CD8-positive, alpha-beta memory T cell (primary cell): ENCODE measurements around the gene ADAM8. TPM values are rescaled to one million over a fixed set of nuclear protein-coding genes. Genes with fewer than 3 reads are reported as not detected.
A peak's percentile ranks its signal among the peaks of the same experiment; 100 is the strongest.

Experiments
- CTCF ChIA-PET: fragments of 350-600 bp; sonication (Branson Sonifier 250); formaldehyde crosslinking; loops from one replicate; lab custom pipeline; 2021; ENCODE audit warnings: antibody characterized with exemption; lab: Charles Lee
- POLR2A ChIA-PET: fragments of 350-600 bp; sonication (Branson Sonifier 250); formaldehyde crosslinking; loops from one replicate; lab custom pipeline; 2021; ENCODE audit warnings: antibody characterized with exemption; lab: Charles Lee
- DNase-seq, 5 donors: peaks; one replicate each; pipeline versions ENCODE4 v3.0.0 to v3.0.0-alpha.2; 2020 to 2022; ENCODE audit warnings: mixed read lengths in 1 of 5
- H3K27ac ChIP-seq: one replicate; pipeline ENCODE4 v1.7.0; 2013; ENCODE audit warnings: low read depth, mild to moderate bottlenecking, low read length, moderate library complexity
- H3K27me3 ChIP-seq: 2 replicates; pipeline ENCODE4 v1.7.0; 2013; ENCODE audit warnings: low read length, mild to moderate bottlenecking; ENCODE audit not compliant: insufficient read depth, poor library complexity, severe bottlenecking
- H3K36me3 ChIP-seq: 2 replicates; pipeline ENCODE4 v1.7.0; 2013; ENCODE audit warnings: mild to moderate bottlenecking, low read length, moderate library complexity; ENCODE audit not compliant: insufficient read depth
- H3K4me1 ChIP-seq: 2 replicates; pipeline ENCODE4 v1.7.0; 2013; ENCODE audit warnings: mild to moderate bottlenecking, low read length, moderate library complexity; ENCODE audit not compliant: insufficient read depth
- H3K4me3 ChIP-seq: 2 replicates; pipeline ENCODE4 v1.7.0; 2013; ENCODE audit warnings: mild to moderate bottlenecking, low read length
- H3K9me3 ChIP-seq: 2 replicates; pipeline ENCODE4 v1.7.0; 2013; ENCODE audit warnings: mild to moderate bottlenecking, low read length
- H3K27ac Mint-ChIP-seq, 8 donors: one replicate each; pipeline ENCODE4 v1.8.0; 2020 to 2021; ENCODE audit warnings: mixed read lengths in 8 of 8, mild to moderate bottlenecking in 6 of 8, inconsistent platforms in 3 of 8, moderate library complexity in 3 of 8
- H3K27me3 Mint-ChIP-seq, 2 donors: one replicate each; pipeline ENCODE4 v1.8.0; 2020 to 2021; ENCODE audit warnings: mixed read lengths in 2 of 2, mild to moderate bottlenecking in 1 of 2, moderate library complexity in 1 of 2
- H3K36me3 Mint-ChIP-seq, 3 donors: one replicate each; pipeline ENCODE4 v1.8.0; 2020 to 2021; ENCODE audit warnings: mixed read lengths in 3 of 3, inconsistent platforms in 1 of 3, mild to moderate bottlenecking in 1 of 3
- H3K4me1 Mint-ChIP-seq, 3 donors: one replicate each; pipeline ENCODE4 v1.8.0; 2020 to 2021; ENCODE audit warnings: mixed read lengths in 3 of 3, inconsistent platforms in 1 of 3, mild to moderate bottlenecking in 1 of 3
- H3K4me3 Mint-ChIP-seq, 7 donors: one replicate each; pipeline ENCODE4 v1.8.0; 2020 to 2021; ENCODE audit warnings: mixed read lengths in 7 of 7, mild to moderate bottlenecking in 6 of 7, moderate library complexity in 4 of 7, inconsistent platforms in 2 of 7
- H3K9me3 Mint-ChIP-seq, 5 donors: one replicate each; pipeline ENCODE4 v1.8.0; 2020 to 2022; ENCODE audit warnings: mixed read lengths in 5 of 5, mild to moderate bottlenecking in 3 of 5, moderate library complexity in 2 of 5, inconsistent platforms in 1 of 5
- polyA plus RNA-seq: library from polyadenylated mRNA; unstranded; fragments of 300-500 nt; fragmentation: Illumina TruSeq; gene quantifications from one replicate; pipeline ENCODE4 v1.2.3, GENCODE V29; 2021
- total RNA-seq, 2 experiments: library from RNA; stranded (reverse); gene quantifications; one replicate each; pipeline ENCODE4 v1.2.3, GENCODE V29; 2021

The ADAM8 gene
- total and polyA plus RNA-seq, 3 experiments from 2014 or later = 67.0 to 74.9 (median 70.0) TPM

DNA sequence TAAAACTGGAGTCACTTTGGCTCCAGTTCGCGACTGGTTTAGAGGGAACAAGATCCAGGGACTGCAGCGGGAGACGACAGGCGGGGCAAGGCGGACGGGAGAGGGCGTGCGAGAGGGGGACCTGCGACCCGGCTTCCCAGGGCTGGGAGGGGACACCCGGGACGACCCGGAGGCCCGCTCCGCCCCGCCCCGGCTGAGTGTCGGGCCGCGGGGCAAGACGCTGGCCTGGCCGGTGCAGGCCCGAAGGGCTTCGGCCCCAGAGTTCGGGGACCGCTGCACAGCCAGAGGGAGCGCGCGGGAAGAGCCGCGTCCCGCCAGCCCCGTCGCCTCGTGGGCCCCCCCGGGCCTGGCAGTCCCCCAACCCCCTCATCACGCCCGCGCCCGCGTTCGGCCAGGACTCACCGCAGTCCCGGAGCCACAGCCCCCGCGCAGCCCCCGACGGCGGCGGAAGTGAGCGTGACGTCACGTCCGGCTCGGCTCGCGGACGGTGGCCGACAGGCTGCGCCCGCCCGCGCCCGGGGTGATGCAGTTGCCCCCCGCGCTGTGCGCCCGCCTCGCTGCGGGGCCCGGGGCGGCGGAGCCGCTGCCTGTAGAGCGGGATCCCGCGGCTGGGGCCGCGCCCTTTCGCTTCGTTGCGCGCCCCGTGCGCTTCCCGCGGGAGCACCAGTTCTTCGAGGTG lies 31.9 kb upstream of the ADAM8 start, which contains the start of the genes TUBGCP2 and ZNF511:
Gene TUBGCP2, minus strand, starts transcription at position 452 of the 679 bp plus-strand sequence. CDS start 5,931 bp downstream, outside the sequence.
Gene ZNF511, plus strand, starts transcription at position 494 of the 679 bp plus-strand sequence. Its CDS starts 30 bp downstream, at position 524.
- peaks cover 0 to 60% (median 6%) of the 10 kb centered on the region in 3 donors for H3K36me3 Mint-ChIP-seq
- peak within 1 kb of the TSS; percentile 94 to 99 (median 99) for H3K4me3 Mint-ChIP-seq
- POLR2A ChIA-PET = interaction anchor here (1.4 to 1.5 kb wide), 2 partner anchors 30 to 32 kb away, joined by 5 to 6 read pairs; partner anchors contain the start of gene ADAM8
- H3K9me3 Mint-ChIP-seq = peaks cover 0 to 3% (median 2%) of the 10 kb centered on the region in 5 donors
- Histone ChIP-seq H3K4me3 (peak within 1 kb of the TSS; percentile 88), H3K9me3 (no peaks in the 10 kb centered on the region), H3K36me3 (peaks cover 17% of the 10 kb centered on the region), H3K27me3 (no peaks in the 10 kb centered on the region), H3K4me1 (peaks cover 18% of the 10 kb centered on the region), H3K27ac (peak within 1 kb of the TSS; percentile 99)
- H3K27ac Mint-ChIP-seq = peak within 1 kb of the TSS; percentile 98 to 100 (median 100)
- peaks cover 0 to 7% of the 10 kb centered on the region in 2 donors for H3K27me3 Mint-ChIP-seq
- peaks cover 30 to 41% (median 30%) of the 10 kb centered on the region in 3 donors for H3K4me1 Mint-ChIP-seq
- DNase-seq = peak; percentile 85 to 95 (median 94)
- CTCF ChIA-PET = interaction anchor here (0.9 to 2.5 kb wide), 15 partner anchors 10 to 80 kb away, joined by 3 to 28 read pairs (median 4); partner anchors contain the start of gene ADAM8

DNA sequence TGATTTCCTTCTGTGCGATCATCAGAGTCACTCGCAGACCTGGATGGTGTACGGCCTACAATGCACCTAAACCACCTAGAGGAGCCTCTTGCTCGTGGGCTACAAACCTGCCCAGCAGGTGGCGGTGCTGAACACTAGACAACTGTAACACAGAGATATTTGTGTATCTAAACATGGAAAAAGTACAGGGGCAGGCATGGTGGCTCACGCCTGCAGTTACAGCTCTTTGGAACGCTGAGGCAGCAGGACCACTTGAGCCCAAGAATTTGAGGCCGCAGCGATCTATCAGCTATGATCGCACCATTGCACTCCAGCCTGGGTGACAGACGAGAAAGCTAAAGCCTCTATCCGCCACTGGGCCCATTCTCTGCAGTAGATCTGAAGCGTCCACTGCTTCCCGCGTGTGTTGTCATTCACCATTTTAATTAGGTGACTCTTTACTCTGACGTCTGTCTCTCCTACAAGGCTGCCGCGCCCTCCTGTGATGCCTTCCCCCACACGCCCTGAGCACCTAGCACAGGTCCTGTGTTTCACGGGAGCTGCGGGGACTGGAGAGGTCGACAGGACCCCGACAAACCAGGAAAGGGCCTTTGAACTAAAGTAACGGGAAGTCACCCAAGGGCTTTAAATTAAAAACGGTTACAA lies 31.2 kb upstream of the ADAM8 start:
- peaks cover 0 to 3% (median 2%) of the 10 kb centered on the region in 5 donors for H3K9me3 Mint-ChIP-seq
- peak overlapping the region; percentile 98 to 100 (median 100) for H3K27ac Mint-ChIP-seq
- Histone ChIP-seq H3K36me3 (peaks cover 17% of the 10 kb centered on the region), H3K9me3 (no peaks in the 10 kb centered on the region), H3K4me1 (peaks cover 18% of the 10 kb centered on the region), H3K27ac (peak overlapping the region; percentile 99), H3K27me3 (no peaks in the 10 kb centered on the region), H3K4me3 (peak overlapping the region; percentile 88)
- peaks cover 0 to 60% (median 6%) of the 10 kb centered on the region in 3 donors for H3K36me3 Mint-ChIP-seq
- ChIA-PET POLR2A (interaction anchor here (1.4 to 1.5 kb wide), 2 partner anchors 29 to 32 kb away, joined by 5 to 6 read pairs; partner anchors contain the start of gene ADAM8), CTCF (interaction anchor here (0.9 to 2.5 kb wide), 14 partner anchors 11 to 80 kb away, joined by 3 to 28 read pairs (median 4); partner anchors contain the start of gene ADAM8)
- H3K27me3 Mint-ChIP-seq = peaks cover 0 to 7% of the 10 kb centered on the region in 2 donors
- DNase-seq = peak; percentile 80 to 93 (median 81)
- H3K4me1 Mint-ChIP-seq = peaks cover 30 to 42% (median 31%) of the 10 kb centered on the region in 3 donors
- H3K4me3 Mint-ChIP-seq = peak overlapping the region; percentile 94 to 99 (median 99)

DNA sequence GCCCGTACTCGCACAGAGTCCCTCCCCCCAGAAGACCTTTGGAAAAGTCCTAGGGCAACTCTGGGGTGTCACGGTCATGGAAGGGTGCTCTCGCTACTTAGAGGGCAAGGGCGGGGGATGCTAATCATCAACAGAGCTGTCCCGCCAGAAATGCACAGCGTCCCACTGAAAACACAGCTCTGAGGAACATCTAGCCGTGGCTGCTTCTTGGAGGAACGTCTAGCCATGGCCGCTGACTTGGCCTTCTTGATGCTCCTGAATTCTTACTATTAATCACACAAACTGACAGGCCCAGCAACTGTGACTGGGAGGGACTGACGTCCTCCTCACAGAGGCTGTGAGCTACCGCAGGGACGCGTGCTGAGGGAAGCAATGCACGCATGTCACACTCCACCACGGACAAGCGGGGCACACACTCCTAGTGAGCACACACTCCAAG lies 30.3 kb upstream of the ADAM8 start:
- Mint-ChIP-seq H3K4me1 (peaks cover 30 to 46% (median 35%) of the 10 kb centered on the region in 3 donors), H3K27me3 (peaks cover 0 to 7% of the 10 kb centered on the region in 2 donors), H3K4me3 (peak overlapping the region in 4 of 7 donors; percentile 29 to 81 (median 54)), H3K9me3 (peaks cover 0 to 3% (median 2%) of the 10 kb centered on the region in 5 donors), H3K27ac (peak overlapping the region; percentile 19 to 100 (median 100)), H3K36me3 (peaks cover 0 to 59% (median 2%) of the 10 kb centered on the region in 3 donors)
- CTCF ChIA-PET = interaction anchor here (1.0 to 2.5 kb wide), 9 partner anchors 12 to 64 kb away, joined by 3 to 28 read pairs (median 6); partner anchors contain the start of gene ADAM8
- Histone ChIP-seq H3K27me3 (no peaks in the 10 kb centered on the region), H3K4me3 (no peak overlapping the region), H3K9me3 (no peaks in the 10 kb centered on the region), H3K27ac (peak overlapping the region; percentile 99), H3K4me1 (peaks cover 18% of the 10 kb centered on the region), H3K36me3 (peaks cover 11% of the 10 kb centered on the region)
- POLR2A ChIA-PET = interaction anchor here (1.4 to 1.5 kb wide), 2 partner anchors 28 to 31 kb away, joined by 5 to 6 read pairs; partner anchors contain the start of gene ADAM8
- DNase-seq = no peak

DNA sequence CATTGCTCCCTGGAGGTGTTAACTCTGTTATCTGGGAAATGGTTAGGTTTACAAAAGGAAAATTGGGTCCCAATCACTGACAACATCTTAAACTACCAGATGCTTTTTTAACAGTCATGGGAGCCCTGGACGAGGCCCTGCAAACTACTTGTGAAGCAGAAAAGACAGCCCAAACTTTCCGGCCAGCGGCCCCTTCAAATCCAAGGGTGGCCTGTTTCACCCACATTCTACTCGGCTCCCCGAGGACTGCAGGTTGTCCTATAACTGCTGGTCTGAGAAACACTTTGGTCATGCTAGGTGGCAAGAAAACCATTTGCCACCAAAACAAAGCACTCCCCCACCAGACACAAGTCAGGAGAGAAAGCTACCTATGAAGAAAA lies 29.4 kb upstream of the ADAM8 start:
- H3K36me3 Mint-ChIP-seq = peaks cover 0 to 56% (median 2%) of the 10 kb centered on the region in 3 donors
- H3K9me3 Mint-ChIP-seq = peaks cover 0 to 3% (median 2%) of the 10 kb centered on the region in 5 donors
- no peak for DNase-seq
- peaks cover 30 to 46% (median 35%) of the 10 kb centered on the region in 3 donors for H3K4me1 Mint-ChIP-seq
- peak overlapping the region; percentile 67 for H3K27ac ChIP-seq
- peak overlapping the region in 1 of 7 donors; percentile 32 for H3K4me3 Mint-ChIP-seq
- no peaks in the 10 kb centered on the region for H3K9me3 ChIP-seq
- peak overlapping the region in 5 of 8 donors; percentile 55 to 73 (median 66) for H3K27ac Mint-ChIP-seq
- no peak overlapping the region for H3K4me3 ChIP-seq
- H3K27me3 ChIP-seq = no peaks in the 10 kb centered on the region
- H3K36me3 ChIP-seq = peaks cover 6% of the 10 kb centered on the region
- peaks cover 18% of the 10 kb centered on the region for H3K4me1 ChIP-seq
- H3K27me3 Mint-ChIP-seq = peaks cover 0 to 7% of the 10 kb centered on the region in 2 donors
- CTCF ChIA-PET = interaction anchor here (2.5 kb wide), 1 partner anchor 27 kb away, joined by 28 read pairs; no protein-coding TSS in a partner anchor
- POLR2A ChIA-PET = no interaction called here

DNA sequence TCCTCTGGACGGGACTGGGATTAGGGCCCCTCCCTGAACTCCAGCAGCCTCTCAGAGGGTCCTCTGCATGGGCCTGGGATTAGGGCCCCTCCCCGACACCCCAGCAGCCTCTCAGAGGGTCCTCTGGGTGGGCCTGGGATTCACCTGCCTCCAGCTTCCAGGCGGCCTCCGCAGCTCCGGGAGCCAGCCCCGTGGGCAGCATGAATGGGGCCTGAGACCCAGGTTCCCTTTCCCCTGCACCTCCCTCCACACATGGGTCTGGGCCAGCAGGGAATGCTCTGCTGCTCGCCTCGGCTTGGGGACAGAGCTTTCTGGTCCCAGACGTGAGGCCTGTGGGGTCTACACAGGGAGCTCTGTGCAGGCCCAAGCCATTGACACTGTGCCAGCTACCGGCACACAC lies 26.5 kb upstream of the ADAM8 start:
- Mint-ChIP-seq H3K4me1 (peaks cover 33 to 45% (median 34%) of the 10 kb centered on the region in 3 donors), H3K9me3 (peaks cover 0 to 2% (median 1%) of the 10 kb centered on the region in 5 donors), H3K27ac (peak overlapping the region in 1 of 8 donors; percentile 46), H3K4me3 (no peak overlapping the region), H3K27me3 (peaks cover 0 to 3% of the 10 kb centered on the region in 2 donors), H3K36me3 (peaks cover 8 to 68% (median 11%) of the 10 kb centered on the region in 3 donors)
- ChIA-PET POLR2A (no interaction called here), CTCF (no interaction called here)
- no peak overlapping the region for H3K4me3 ChIP-seq
- peaks cover 12% of the 10 kb centered on the region for H3K4me1 ChIP-seq
- H3K27me3 ChIP-seq = no peaks in the 10 kb centered on the region
- H3K36me3 ChIP-seq = peaks cover 28% of the 10 kb centered on the region
- H3K27ac ChIP-seq = no peak overlapping the region
- DNase-seq = no peak
- H3K9me3 ChIP-seq = no peaks in the 10 kb centered on the region

DNA sequence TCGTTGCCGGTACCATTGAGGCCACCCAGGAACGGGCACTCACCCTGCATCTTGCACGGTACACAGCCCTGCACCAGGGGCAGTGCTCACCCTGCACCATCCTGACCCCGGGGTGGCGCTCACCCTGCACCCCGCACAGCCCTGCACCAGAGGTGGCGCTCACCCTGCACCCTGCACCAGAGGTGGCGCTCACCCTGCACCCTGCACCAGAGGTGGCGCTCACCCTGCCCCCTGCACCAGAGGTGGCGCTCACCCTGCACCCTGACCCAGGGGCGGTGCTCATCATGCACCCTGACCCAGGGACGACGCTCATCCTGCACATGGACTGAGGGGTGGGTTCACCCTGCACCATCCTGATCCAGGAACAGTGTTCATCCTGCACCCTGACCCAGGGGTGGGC lies 25.6 kb upstream of the ADAM8 start:
- CTCF ChIA-PET = interaction anchor here (0.7 kb wide), 1 partner anchor 136 kb away, joined by 3 read pairs; no protein-coding TSS in a partner anchor

DNA sequence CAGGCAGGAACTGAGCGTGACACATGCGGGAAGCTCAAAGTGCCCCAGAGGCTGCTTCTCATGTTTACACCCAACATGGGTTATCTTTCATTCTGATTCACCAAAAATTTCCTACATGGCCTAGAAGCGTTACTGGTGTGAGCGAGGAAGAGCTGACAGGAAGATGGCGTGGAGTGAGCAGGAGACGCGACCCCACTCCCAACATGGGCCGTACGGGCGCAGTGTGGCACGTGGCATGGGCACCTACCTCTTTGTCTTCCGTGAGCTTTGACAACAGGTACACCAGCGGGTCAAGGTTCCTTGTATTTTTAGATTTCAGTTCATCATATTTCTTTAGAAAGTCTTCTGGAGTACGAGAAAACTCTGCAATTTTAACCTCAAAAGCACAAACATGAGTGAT lies 23.1 kb upstream of the ADAM8 start:
- Mint-ChIP-seq H3K36me3 (peaks cover 8 to 85% (median 16%) of the 10 kb centered on the region in 3 donors), H3K27me3 (no peaks in the 10 kb centered on the region), H3K4me1 (peaks cover 10 to 15% (median 14%) of the 10 kb centered on the region in 3 donors), H3K4me3 (no peak overlapping the region), H3K9me3 (no peaks in the 10 kb centered on the region), H3K27ac (no peak overlapping the region)
- no peak overlapping the region for H3K4me3 ChIP-seq
- no peak overlapping the region for H3K27ac ChIP-seq
- CTCF ChIA-PET = interaction anchor here (0.5 to 1.1 kb wide), 2 partner anchors 36 to 42 kb away, joined by 3 to 4 read pairs; no protein-coding TSS in a partner anchor
- H3K9me3 ChIP-seq = no peaks in the 10 kb centered on the region
- no peak for DNase-seq
- H3K36me3 ChIP-seq = peaks cover 36% of the 10 kb centered on the region
- H3K4me1 ChIP-seq = no peaks in the 10 kb centered on the region
- POLR2A ChIA-PET = interaction anchor here (0.5 kb wide), 1 partner anchor 10 kb away, joined by 4 read pairs; no protein-coding TSS in a partner anchor
- no peaks in the 10 kb centered on the region for H3K27me3 ChIP-seq

More for the DNA sequence above, 25.6 kb upstream of the ADAM8 start:
- H3K36me3 Mint-ChIP-seq = peaks cover 8 to 71% (median 15%) of the 10 kb centered on the region in 3 donors
- Histone ChIP-seq H3K4me3 (no peak overlapping the region), H3K36me3 (peaks cover 34% of the 10 kb centered on the region), H3K4me1 (peaks cover 6% of the 10 kb centered on the region), H3K27ac (no peak overlapping the region), H3K9me3 (no peaks in the 10 kb centered on the region), H3K27me3 (no peaks in the 10 kb centered on the region)
- no peak overlapping the region for H3K4me3 Mint-ChIP-seq
- no peak overlapping the region for H3K27ac Mint-ChIP-seq
- DNase-seq = no peak
- no peaks in the 10 kb centered on the region for H3K9me3 Mint-ChIP-seq
- peaks cover 23 to 35% (median 26%) of the 10 kb centered on the region in 3 donors for H3K4me1 Mint-ChIP-seq
- POLR2A ChIA-PET = no interaction called here
- H3K27me3 Mint-ChIP-seq = no peaks in the 10 kb centered on the region
